Body of pancreas (tissue), 4 donors: ENCODE results near the gene SLC44A1.

Source experiments
- CTCF ChIP-seq, 7 experiments: fragments of 450-650 bp in 4 of 7; fragments of 200-600 bp in 3 of 7; sonication (generic) in 3 of 7; IDR thresholded peaks; one replicate each; pipeline ENCODE4 v1.5.1; 2016 to 2019; ENCODE audit warnings: antibody characterized with exemption in 7 of 7
- POLR2A ChIP-seq, 3 donors: fragments of 450-650 bp; IDR thresholded peaks; one replicate each; pipeline ENCODE4 v1.6.1; 2016; ENCODE audit warnings: antibody characterized with exemption in 3 of 3, mild to moderate bottlenecking in 2 of 3

- TF ChIP-seq CTCF (IDR thresholded peaks at IDR 0.05) = no peak
- TF ChIP-seq POLR2A (IDR thresholded peaks at IDR 0.05) = no peak
These were observed 152.4 kb downstream of the SLC44A1 start for GRCh38 chr9:105396901-105397300.
